GM19043 (cell line): ENCODE results near the gene CD4.

Experiments
- ATAC-seq: cut with Tn5 transposase; IDR thresholded peaks from one replicate; pipeline ENCODE4 v1.9.1; 2021; ENCODE audit warnings: low read depth; ENCODE audit not compliant: unreplicated experiment

CD4 gene

DNA sequence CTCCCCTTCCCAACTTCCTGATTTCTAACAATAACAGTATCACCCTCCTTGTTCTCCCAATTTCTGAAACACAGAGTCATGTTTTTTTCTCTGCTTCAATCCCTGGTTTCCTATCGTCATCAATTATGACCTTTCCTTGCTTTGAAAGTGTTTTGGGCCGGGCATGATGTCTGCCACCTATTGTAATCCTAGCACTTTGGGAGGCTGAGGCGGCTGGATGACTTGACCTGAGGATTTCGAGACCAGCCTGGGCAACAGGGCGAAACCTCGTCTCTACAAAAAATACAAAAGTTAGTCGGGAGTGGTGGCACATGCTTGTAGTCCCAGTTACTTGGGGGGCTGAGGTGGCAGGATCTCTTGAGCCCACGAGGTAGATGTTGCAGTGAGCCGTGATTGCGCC lies 19.7 kb downstream of the CD4 start:
- ATAC-seq, result no peak

GRCh38 chr12:6810758-6811157 lies 21.4 kb downstream of the CD4 start:
- ATAC-seq, result no peak

- ATAC-seq, result no peak
Observed at GRCh38 chr12:6813363-6813762, 24.0 kb downstream of the CD4 start.

DNA sequence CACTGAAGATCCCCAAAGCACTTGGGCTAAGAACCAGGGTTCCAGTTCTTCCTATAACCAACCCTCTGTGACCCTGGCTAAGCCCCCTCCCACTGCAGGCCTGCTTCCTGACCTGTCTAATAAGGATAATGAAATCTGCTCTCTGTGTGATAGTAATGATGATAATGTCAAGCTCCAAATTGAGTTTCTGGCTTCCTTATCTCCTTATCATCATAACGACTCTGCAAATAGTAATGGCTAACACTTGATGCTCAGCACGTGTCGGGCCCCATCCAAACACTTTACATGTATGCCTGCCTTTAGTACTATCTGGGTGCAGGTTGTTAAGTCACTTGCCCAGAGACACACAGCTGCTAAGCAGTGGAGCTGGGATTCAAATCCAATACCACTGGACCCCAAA lies 27.3 kb downstream of the CD4 start:
- ATAC-seq, result no peak

GRCh38 chr12:6817098-6817497 lies 27.8 kb downstream of the CD4 start:
- ATAC-seq, result no peak

DNA sequence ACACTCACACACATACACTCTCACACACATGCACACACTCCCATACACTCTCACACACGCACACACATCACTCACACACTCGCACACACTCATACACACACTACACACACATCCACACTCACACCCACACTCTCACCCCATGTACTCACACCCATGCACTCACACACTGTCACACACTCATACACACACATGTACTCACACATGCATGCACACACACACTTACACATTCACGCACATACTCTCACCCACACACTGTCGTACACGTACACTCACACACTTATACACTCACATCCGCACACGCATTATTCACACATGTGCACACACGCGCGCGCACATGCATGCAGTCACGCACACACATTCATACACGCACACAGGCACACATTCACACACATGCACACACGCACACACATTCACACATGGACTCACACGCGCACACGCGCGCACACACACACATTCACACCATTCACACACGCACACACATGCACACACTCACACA lies 28.4 kb downstream of the CD4 start:
- ATAC-seq, result no peak

GRCh38 chr12:6818222-6818621 lies 28.9 kb downstream of the CD4 start:
- ATAC-seq, result no peak

DNA sequence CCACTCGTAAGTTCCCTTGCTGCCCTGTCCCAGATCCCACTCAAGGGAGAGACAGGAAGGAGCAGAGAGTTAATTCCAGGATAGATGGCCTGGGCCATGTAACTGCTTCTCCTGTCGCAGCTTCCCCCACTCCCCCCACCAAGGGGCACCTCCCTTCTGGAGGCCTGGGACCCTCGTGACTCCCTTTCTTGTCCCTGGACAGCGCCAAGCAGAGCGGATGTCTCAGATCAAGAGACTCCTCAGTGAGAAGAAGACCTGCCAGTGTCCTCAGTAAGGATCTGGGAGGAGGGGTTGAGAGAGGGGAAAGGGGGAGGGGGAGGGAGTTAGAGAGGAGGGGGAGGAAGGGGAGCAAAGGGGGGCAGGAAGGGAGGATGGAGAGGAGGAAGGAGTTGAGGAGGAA lies 29.3 kb downstream of the CD4 start:
- no peak for ATAC-seq

- ATAC-seq, result no peak
Observed at GRCh38 chr12:6819106-6820030, 30.0 kb downstream of the CD4 start.

GRCh38 chr12:6820166-6820565 lies 30.8 kb downstream of the CD4 start:
- no peak for ATAC-seq

- no peak for ATAC-seq
Observed at GRCh38 chr12:6821591-6822425, 32.5 kb downstream of the CD4 start, which contains the start of gene GPR162. GPR162 (plus strand) TSS chr12:6821821; CDS start chr12:6823899, 2,078 bp downstream.

GRCh38 chr12:6822426-6823135 lies 33.3 kb downstream of the CD4 start:
- no peak for ATAC-seq

DNA sequence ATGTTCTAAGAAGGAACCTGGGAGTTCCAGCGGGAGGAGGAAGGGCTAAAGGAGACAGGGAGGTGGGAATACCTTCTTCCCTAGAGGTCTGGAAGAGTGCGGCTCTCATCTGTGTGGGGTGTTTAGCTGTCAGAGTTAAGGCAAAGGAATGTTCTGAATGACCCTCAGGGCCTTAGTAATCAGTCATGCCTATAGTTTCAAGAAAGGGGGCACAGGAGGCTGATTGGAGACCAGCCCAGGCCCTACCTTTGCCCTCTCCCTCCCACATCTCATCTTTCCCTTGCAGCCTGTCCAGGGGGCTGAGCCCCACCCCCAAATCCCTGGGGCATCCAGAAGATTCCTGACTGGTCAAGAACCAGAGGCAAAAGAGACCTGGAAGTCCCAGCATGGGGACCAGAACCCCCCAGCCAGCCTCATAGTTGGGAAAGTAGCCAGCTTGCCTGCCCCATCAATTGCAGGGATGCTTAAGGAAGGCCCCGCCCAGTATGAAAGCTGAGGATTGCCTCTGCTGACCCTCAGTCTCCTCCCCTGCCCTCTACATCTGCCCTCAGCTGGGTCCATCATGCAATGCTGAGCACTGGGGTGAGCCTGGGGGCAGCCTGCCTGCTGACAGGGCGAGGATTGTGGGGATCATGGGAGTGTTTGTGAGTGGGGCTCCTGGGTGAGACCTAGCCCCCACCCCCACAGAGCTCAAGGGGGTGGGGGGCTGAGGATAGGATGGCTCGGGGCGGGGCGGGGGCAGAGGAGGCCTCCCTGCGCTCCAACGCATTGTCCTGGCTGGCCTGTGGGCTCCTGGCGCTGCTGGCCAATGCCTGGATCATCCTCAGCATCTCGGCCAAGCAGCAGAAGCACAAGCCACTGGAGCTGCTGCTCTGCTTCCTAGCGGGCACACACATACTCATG lies 34.1 kb downstream of the CD4 start:
- no peak for ATAC-seq

GRCh38 chr12:6824085-6824775 lies 34.9 kb downstream of the CD4 start:
- no peak for ATAC-seq

DNA sequence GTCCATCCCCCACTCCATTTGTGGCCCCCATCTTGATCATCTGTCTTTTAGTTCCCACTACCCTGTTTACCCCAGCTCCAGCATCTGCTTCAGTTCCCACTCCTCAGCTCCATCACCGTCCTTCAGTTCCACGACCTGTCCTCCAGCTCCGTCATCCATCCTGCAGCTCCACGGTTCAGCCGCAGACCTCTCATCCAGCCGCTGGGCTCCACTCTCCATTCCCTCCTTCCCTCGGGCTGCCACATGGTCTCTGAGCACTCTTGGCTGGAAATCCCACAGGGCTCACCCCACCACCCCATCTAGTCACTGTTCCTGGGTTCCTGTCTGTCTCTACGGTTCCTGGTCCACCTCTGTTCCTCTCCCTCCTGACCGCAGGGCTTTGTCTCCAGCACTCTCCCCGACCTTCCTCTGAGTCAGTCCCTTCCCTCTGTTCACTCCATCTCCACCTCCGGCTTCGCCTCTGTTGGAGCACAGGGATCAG lies 35.6 kb downstream of the CD4 start:
- ATAC-seq, result no peak

DNA sequence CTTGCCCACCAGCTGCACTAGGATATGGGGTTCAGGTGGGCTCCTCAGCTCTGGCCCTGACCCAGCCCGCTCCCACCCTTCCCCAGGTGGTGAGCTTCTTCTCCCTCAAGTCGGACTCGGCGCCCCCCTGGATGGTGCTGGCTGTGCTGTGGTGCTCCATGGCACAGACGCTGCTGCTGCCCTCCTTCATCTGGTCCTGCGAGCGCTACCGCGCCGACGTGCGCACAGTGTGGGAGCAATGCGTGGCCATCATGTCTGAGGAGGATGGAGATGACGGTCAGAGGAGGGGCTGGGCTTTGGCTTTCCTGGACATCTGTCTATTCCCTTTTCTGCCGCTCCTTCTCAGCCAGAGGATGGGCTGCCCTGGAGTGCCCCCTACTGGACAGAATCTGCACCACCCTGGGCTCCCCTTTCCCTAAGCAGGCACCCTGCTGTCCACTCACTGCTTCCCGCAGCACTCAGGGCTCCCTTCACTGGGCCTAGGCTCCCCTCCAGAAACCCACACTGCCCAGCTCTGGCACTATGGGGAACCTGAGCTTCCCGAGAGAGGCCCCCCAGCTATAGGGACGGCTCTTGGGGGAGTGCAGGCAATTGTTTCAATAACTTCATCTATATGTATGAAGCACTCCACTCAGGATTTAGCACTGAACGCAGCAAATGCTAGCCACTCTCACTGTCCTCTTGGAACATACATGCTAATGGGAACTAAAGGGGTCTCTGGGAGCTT lies 36.2 kb downstream of the CD4 start:
- ATAC-seq, result no peak

GRCh38 chr12:6826125-6826733 lies 36.9 kb downstream of the CD4 start:
- no peak for ATAC-seq
